Stimulated activated CD4-positive, alpha-beta T cell treated with anti-CD3 and anti-CD28 coated beads, Interleukin-15, amount 100 ng/mL, for 48 hours (primary cell): Measurements from ENCODE around the gene CCND3.

ENCODE experiments used
- DNase-seq, 2 donors: peaks; one replicate each; pipeline ENCODE4 v3.0.0-alpha.2; 2020; ENCODE audit warnings: low read depth in 2 of 2

Gene CCND3

DNA sequence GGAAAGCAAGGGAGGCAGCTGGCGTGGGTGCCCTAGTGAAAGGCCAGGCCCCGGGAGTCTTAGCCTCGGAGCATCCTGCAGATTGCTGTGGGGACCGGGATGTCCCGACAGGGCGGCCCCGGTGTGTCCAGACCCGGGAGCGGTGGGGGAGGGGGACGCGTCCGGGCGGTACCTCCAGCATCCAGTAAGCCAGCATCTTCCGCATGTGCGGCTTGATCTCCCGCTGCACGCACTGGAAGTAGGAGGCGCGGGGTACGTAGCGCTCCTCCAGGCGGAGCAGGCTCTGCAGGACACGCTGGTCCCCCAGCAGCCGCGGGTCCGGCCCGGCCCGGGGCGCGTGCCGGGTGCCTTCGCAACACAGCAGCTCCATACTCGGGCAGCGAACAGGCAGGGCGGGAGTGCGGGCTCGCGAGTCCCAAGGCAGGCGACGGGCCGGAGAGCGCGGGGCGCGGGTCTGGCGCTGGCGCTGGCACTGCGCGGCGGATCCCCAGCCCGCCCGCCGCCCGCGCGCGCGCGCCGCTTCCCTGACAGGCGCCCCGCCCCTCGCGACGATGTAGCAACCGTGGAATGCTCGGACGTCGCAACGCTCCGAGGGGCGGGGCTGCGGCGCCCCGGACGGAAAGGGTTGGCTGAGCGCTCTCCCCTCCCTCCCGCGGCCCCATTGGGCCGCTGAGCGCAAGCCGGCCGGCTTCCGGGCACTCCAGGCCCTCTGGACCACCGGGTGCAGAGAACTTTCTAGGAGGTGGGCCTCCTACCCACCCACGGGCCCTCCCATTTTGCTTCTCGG, at the start of gene CCND3:
TSS of gene CCND3 (minus strand) at position 529 of the 787 bp plus-strand sequence. CDS start at position 370, 159 bp downstream.
- peak; percentile 86 to 92 for DNase-seq

- DNase-seq, result no peak
Observed at GRCh38 chr6:41986339-41986738, 44.7 kb upstream of the CCND3 start.

GRCh38 chr6:41984623-41985022, 43.0 kb upstream of the CCND3 start:
- DNase-seq, result no peak

DNA sequence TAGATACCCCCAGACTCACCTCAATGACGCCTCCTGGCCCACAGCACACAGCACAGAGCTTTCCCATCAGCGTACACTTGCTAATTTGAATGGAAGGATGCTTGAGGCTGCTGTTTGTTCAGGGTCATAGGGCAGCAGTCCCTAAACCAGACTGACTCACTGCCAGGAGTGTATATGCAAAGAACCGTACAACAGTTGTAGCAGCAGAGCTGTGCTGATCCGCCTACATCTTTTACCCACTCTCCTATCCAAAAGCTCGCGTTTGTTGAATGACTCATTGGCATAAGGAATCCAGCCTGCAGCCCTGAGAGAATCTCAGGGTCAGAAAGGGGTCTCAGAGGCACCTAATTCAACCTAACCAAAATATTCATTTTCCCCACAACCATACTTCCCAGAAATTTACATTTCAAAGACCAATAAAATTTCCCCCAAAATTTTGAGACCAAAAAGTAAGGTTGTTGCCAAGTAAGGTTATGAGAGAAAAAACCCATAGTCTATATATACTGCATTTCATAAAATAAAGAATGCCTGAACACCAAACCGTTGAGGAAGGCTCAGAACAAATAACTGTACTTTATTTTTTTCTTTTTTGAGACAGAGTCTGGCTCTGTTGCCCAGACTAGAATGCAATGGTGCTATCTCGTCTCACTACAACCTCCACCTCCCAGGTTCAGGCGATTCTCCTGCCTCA, 35.3 kb upstream of the CCND3 start:
- peak in 1 of 2 donors; percentile 35 for DNase-seq

- no peak for DNase-seq
Observed at GRCh38 chr6:41975276-41975675, 33.7 kb upstream of the CCND3 start.

DNA sequence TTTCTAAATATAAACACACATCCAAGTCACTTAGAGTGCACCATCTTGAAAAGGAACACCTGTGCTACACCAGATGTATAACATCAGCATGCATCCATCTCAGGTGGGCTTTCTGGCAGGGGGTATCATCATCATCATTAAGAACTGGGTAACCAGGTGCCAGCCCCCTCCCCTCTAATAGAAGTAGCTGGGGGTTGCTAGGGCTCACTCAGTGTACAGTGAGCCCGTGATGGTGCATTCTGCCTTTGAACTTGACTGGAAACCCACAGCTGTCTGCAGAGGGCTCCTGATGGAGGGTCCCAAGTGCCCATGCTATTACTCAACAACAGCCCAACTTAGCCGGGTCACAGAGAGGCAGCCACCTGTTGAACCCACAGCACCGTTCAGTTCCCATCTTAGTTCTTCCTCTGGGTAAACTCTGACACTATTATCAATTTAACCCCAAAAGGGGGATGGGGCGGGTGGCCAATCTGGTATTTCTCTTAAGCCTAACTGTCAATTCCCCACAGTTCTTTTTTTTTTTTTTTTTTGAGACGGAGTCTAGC, 32.7 kb upstream of the CCND3 start:
- DNase-seq, result no peak

DNA sequence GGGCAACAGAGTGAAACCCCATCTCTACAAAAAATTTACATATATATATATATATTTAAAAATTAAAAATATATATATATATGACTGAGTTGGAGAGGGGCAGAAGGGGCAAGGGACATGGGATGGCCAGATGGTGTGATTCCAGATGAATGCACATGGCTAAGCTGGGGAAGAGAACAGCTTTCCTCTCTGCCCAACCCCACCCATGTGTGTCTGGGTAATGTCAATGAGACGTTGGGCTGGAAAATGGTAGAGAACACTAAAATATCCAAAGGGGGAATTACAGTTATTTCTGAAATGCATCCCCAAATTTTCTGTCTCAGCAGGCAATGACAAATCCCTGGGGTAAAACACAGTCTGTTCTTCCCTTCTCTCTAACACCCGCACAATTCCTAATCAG, 31.2 kb upstream of the CCND3 start:
- DNase-seq, result no peak

- DNase-seq, result peak; percentile 50 to 68
Observed at GRCh38 chr6:41970436-41970846, 28.8 kb upstream of the CCND3 start.

DNA sequence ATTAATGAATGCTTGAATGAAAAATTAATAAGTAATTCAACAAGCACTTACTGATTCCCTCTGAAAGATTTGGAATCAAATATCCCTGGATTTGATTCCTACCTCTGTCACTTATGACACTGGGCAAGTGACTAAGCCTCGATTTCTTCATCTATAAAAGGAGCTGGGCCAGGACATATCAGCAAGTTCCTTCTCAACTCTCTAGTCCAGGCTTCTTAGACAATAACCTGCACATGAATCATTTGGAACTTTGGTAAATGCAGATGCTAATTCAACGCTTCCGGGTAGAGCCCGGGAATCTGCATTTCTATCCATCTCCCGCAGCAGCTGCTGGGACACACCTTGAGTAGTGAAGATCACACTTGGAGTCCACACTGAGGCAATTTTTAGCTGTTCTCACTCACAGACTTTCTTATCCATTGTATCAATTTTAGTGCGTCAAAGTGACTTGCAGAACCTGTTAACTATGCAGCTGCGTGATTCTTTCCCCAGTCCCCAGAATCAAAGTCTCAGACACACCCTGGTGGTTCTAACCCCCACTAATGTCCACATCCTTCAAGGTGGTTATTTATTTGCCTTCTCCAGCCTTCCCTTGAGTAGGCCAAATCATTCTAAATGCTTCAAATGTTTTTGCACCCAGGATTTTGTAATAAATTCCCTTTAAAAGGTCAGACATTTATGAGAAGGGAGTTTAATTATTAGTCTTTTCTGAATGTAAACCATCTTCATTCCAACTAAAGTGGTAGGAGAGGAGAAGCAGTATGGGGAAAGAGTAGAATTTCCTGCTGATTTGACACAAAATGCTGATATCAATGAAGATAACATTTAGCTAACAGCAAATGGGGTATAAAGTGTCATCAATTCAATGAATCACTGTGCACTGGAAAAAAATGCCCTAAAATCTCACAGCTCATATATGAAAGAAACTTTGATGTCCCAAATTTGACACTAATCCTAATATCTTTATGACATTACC, 26.0 kb upstream of the CCND3 start:
- no peak for DNase-seq

DNA sequence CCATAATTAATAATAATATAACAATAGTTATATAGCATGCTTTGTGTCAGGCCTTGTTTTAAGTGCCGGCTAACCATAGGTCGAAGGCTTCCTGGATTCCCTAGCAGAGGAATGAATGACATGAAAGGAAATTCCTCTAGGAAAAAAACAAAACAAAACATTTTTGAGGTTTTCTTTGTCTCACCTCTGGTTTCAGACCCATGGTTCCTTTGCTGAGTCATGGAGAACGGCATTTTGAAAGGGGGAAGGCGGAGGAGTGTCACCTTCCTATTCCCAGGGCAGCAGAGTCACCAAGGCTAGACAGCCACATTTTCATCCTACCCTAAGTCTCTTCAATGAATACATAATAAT, 25.3 kb upstream of the CCND3 start:
- DNase-seq, result no peak

DNA sequence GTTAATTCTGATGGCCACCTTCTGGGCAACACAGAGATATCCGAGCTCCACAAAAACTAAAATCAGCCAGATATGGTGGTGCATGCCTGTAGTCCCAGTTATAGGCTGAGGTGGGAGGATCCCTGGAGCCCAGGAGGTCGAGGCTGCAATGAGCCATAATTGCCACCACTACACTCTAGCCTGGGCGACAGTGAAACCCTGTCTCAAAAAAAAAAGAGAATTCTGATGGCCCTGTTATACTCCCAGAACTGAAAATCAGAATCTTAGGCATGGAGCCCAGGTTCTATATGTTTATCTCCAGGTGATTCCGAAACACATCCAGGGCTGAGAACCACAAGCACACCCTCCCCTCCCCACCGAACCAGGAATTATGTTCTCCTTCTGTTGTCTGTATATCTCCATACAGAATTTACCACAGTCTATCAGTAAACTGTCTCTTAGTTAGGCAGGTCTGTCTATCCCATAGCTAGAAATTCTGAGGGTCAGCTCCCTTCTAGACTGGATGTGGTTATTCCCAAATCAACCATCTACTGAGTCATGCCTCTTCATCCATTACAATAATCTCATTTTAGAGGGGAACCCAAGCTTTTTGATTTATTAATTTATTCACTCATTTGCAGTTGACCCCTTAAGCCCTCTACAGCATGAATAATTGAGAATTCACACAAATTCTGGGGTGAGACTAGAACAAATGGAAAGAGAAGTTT, 24.8 kb upstream of the CCND3 start:
- no peak for DNase-seq

- DNase-seq, result no peak
Observed at GRCh38 chr6:41965429-41966213, 24.0 kb upstream of the CCND3 start.

- no peak for DNase-seq
Observed at GRCh38 chr6:41964201-41964887, 22.7 kb upstream of the CCND3 start.

DNA sequence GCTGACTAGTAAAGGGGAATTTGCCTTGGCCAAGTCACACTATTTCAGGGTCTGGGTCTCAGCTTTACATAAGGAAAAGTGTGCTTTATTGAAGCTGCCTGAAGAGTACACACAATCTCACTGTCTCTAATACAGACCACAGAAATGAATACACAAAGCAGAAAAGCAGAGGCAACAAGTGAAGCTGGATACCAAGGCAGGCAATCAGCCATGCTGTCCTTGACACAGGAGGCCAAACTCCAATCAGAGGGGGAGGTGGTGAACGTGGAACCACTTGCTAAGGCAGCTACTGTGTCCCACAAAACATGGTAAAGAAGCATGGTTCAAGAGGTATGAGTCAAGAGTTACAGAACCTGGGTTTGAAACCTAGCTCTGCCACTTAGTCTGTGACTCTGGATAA, 21.8 kb upstream of the CCND3 start:
- DNase-seq, result no peak

GRCh38 chr6:41960028-41960427, 18.4 kb upstream of the CCND3 start:
- no peak for DNase-seq

DNA sequence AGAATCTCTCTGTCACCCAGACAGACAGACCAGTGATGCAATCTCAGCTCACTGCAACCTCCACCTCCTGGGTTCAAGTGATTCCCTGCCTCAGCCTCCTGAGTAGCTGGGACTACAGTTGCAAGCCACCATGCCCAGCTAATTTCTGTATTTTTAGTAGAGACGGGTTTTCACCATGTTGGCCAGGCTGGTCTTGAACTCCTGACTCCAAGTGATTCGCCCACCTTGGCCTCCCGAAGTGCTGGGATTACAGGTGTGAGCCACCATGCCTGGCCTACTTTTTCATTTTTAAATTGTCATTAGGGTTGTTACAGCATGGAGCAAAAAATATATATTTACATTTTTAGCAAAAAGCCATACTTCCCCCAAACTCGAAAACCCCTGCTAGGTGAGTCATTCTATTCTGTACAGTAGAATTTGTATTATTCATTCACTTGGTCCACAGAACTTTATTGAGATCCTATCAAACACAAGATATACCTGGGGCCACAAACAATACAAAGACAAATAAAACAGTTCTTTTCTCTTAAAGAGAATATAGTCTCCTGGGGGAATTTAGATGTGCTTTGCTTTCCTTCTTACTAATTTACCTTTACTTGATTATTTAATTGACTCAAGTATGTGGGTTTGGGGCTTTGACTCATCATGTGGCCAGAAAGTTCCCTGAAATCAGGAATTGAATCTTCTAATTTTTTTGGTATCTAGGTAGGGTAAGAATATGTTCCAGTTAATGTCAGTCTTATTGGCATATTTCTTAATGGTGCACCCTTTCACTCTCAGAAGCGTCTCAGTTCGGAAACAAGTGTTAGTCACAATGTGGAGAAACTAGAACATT, 16.6 kb upstream of the CCND3 start:
- DNase-seq, result no peak

- DNase-seq, result no peak
Observed at GRCh38 chr6:41957117-41957516, 15.5 kb upstream of the CCND3 start.

GRCh38 chr6:41955412-41955811, 13.8 kb upstream of the CCND3 start:
- DNase-seq, result no peak

- no peak for DNase-seq
Observed at GRCh38 chr6:41954668-41955067, 13.1 kb upstream of the CCND3 start.
